ENCODE data around the gene SAFB. TPM values are rescaled to one million over a fixed set of nuclear protein-coding genes. Genes with fewer than 3 reads are reported as not detected.

The SAFB gene
- total RNA-seq, 1 experiment from 2014 or later: 143 TPM

- Histone ChIP-seq H3K79me2 (ENCODE audit: insufficient read depth, low read length) (peaks cover 90% of the 10 kb centered on the region), H3K4me2 (ENCODE audit: low read length) (no peak overlapping the region), H3K4me1 (ENCODE audit: control insufficient read depth in 1 of 2, insufficient read depth in 2 of 2, low read length in 2 of 2) (no peaks in the 10 kb centered on the region), H3K9me3 (ENCODE audit: control insufficient read depth in 1 of 2, insufficient read depth in 1 of 2, low read depth in 1 of 2, low read length in 2 of 2) (no peaks in the 10 kb centered on the region), H3K27me3 (ENCODE audit: insufficient read depth, low read length) (no peaks in the 10 kb centered on the region), H3K4me3 (replicated peaks in 1 of 2; ENCODE audit: low read depth in 1 of 2, low read length in 2 of 2) (no peak overlapping the region), H4K20me1 (ENCODE audit: insufficient read depth) (peaks cover 19% of the 10 kb centered on the region; the same call in 1 of the 2 replicates), H3K27ac (ENCODE audit: low read depth, low read length) (no peak overlapping the region), H2AFZ (ENCODE audit: low read depth, low read length, poor library complexity, severe bottlenecking) (no peak overlapping the region), H3K9ac (ENCODE audit: low read length) (no peak overlapping the region), H3K36me3 (ENCODE audit: control insufficient read depth in 1 of 2, insufficient read depth in 2 of 2, low read length in 2 of 2) (peaks cover 69 to 87% of the 10 kb centered on the region in 2 experiments), H3K9me2 (ENCODE audit: insufficient read depth) (no peaks in the 10 kb centered on the region)
- ChIA-PET RAD21 (ENCODE audit: low non-redundant PET in 1 of 2, low total read pairs in 2 of 2, uncharacterized antibody in 2 of 2, unreplicated experiment in 2 of 2) (no interaction called here), CTCF (no interaction called here), POLR2A (no interaction called here)
- DNase-seq (ENCODE audit: low read depth, low spot score) (no peak), ATAC-seq (no peak)
- TF ChIP-seq SIN3A (IDR thresholded peaks at IDR 0.05; ENCODE audit: low read depth): no peak
- TF ChIP-seq CTCF (IDR thresholded peaks at IDR 0.05 in 2 of 3, conservative IDR thresholded peaks at IDR 0.05 in 1 of 3; ENCODE audit: borderline replicate concordance in 1 of 3, insufficient read depth in 1 of 3, low read depth in 2 of 3, low read length in 2 of 3): no peak
- no peak for TF ChIP-seq ATF3 (IDR thresholded peaks at IDR 0.05)
- no peak for TF ChIP-seq YY1 (IDR thresholded peaks at IDR 0.05; ENCODE audit: extremely low read depth, insufficient replicate concordance, low read depth, low read length)
- intact Hi-C loops (cut with micrococcal nuclease): no loop called here
- BruUV-seq (replicated peaks): no TSS peak
Observed at GRCh38 chr19:5646703-5647102, 23.8 kb downstream of the SAFB start.

- RAD21 ChIA-PET (ENCODE audit: low non-redundant PET in 1 of 2, low total read pairs in 2 of 2, uncharacterized antibody in 2 of 2, unreplicated experiment in 2 of 2): no interaction called here
- no peak overlapping the region for H3K4me3 ChIP-seq (replicated peaks in 1 of 2; ENCODE audit: low read depth in 1 of 2, low read length in 2 of 2)
- peaks cover 10% of the 10 kb centered on the region; the same call in 1 of the 2 replicates for H4K20me1 ChIP-seq (ENCODE audit: insufficient read depth)
- peaks cover 73 to 87% of the 10 kb centered on the region in 2 experiments for H3K36me3 ChIP-seq (ENCODE audit: control insufficient read depth in 1 of 2, insufficient read depth in 2 of 2, low read length in 2 of 2)
- no TSS peak for BruUV-seq (replicated peaks)
- ATAC-seq (no peak), DNase-seq (ENCODE audit: low read depth, low spot score) (no peak)
- no peak overlapping the region for H2AFZ ChIP-seq (ENCODE audit: low read depth, low read length, poor library complexity, severe bottlenecking)
- POLR2A ChIA-PET: no interaction called here
- H3K27me3 ChIP-seq (ENCODE audit: insufficient read depth, low read length): no peaks in the 10 kb centered on the region
- no peak overlapping the region for H3K9ac ChIP-seq (ENCODE audit: low read length)
- CTCF ChIA-PET: no interaction called here
- intact Hi-C loops (cut with micrococcal nuclease): no loop called here
- no peak overlapping the region for H3K4me2 ChIP-seq (ENCODE audit: low read length)
- no peaks in the 10 kb centered on the region for H3K4me1 ChIP-seq (ENCODE audit: control insufficient read depth in 1 of 2, insufficient read depth in 2 of 2, low read length in 2 of 2)
- H3K27ac ChIP-seq (ENCODE audit: low read depth, low read length): no peak overlapping the region
- H3K9me3 ChIP-seq (ENCODE audit: control insufficient read depth in 1 of 2, insufficient read depth in 1 of 2, low read depth in 1 of 2, low read length in 2 of 2): no peaks in the 10 kb centered on the region
- peaks cover 85% of the 10 kb centered on the region for H3K79me2 ChIP-seq (ENCODE audit: insufficient read depth, low read length)
- H3K9me2 ChIP-seq (ENCODE audit: insufficient read depth): no peaks in the 10 kb centered on the region
- TF ChIP-seq SIN3A (IDR thresholded peaks at IDR 0.05; ENCODE audit: low read depth) (no peak), FOSL1 (IDR thresholded peaks at IDR 0.05; ENCODE audit: low read depth) (no peak), POLR2AphosphoS5 (IDR thresholded peaks at IDR 0.05; ENCODE audit: low read depth, low read length) (no peak), CEBPB (IDR thresholded peaks at IDR 0.05; ENCODE audit: low read depth) (no peak), ZFX (IDR thresholded peaks at IDR 0.05) (no peak), REST (IDR thresholded peaks at IDR 0.05; ENCODE audit: low read depth) (no peak), JUND (IDR thresholded peaks at IDR 0.05) (no peak), ZBTB33 (IDR thresholded peaks at IDR 0.05; ENCODE audit: extremely low read depth, insufficient replicate concordance, low read length) (no peak), TCF7L2 (IDR thresholded peaks at IDR 0.05; ENCODE audit: borderline replicate concordance, extremely low read depth, insufficient read depth, insufficient read length) (no peak), RAD21 (IDR thresholded peaks at IDR 0.05; ENCODE audit: low read depth) (no peak)
Observed at GRCh38 chr19:5648464-5648863, 25.6 kb downstream of the SAFB start.
